WTC11 (cell line): ENCODE measurements around the gene FETUB. TPM values are rescaled to one million over a fixed set of nuclear protein-coding genes. Genes with fewer than 3 reads are reported as not detected.

Source experiments
- ATAC-seq: fragments of 200-7000 bp; cut with Tn5 transposase; 2 replicates; pipeline ENCODE4 v1.10.0; 2021; ENCODE audit warnings: mild to moderate bottlenecking, moderate library complexity
- CTCF ChIA-PET: fragments of 300-600 bp; sonication (Branson Sonifier 250); formaldehyde crosslinking; loops from one replicate; lab custom pipeline; 2021; ENCODE audit warnings: antibody characterized with exemption; lab: Charles Lee
- POLR2A ChIA-PET: fragments of 350-600 bp; sonication (Branson Sonifier 250); formaldehyde crosslinking; loops from one replicate; lab custom pipeline; 2021; ENCODE audit warnings: antibody characterized with exemption; lab: Charles Lee
- DNase-seq: peaks from one replicate; pipeline ENCODE4 v3.0.0; 2021; ENCODE audit warnings: low spot score
- H3K27ac Mint-ChIP-seq: 2 replicates; pipeline ENCODE4 v1.8.0; 2021; ENCODE audit warnings: mixed read lengths
- H3K27me3 Mint-ChIP-seq: 2 replicates; pipeline ENCODE4 v1.8.0; 2021; ENCODE audit warnings: low read depth, mild to moderate bottlenecking, moderate library complexity, mixed read lengths
- H3K36me3 Mint-ChIP-seq: 2 replicates; pipeline ENCODE4 v1.8.0; 2021; ENCODE audit warnings: mixed read lengths
- H3K4me1 Mint-ChIP-seq: 2 replicates; pipeline ENCODE4 v1.8.0; 2022; ENCODE audit warnings: mixed read lengths
- H3K4me3 Mint-ChIP-seq: 2 replicates; pipeline ENCODE4 v1.8.0; 2021; ENCODE audit warnings: mild to moderate bottlenecking, moderate library complexity, mixed read lengths
- H3K9me3 Mint-ChIP-seq: 2 replicates; pipeline ENCODE4 v1.8.0; 2021; ENCODE audit warnings: mixed read lengths
- ELF4 ChIP-seq: sonication (generic); formaldehyde crosslinking; IDR thresholded peaks from 2 replicates; pipeline ENCODE4 v1.8.1; 2022; ENCODE audit warnings: low read depth, mild to moderate bottlenecking, moderate library complexity, missing genetic modification reagents
- GABPB1 ChIP-seq: sonication (generic); formaldehyde crosslinking; IDR thresholded peaks from 2 replicates; pipeline ENCODE4 v1.8.1; 2023; ENCODE audit warnings: mild to moderate bottlenecking, missing genetic modification reagents
- NR2C2 ChIP-seq: sonication (generic); formaldehyde crosslinking; IDR thresholded peaks from 2 replicates; pipeline ENCODE4 v1.8.0; 2022; ENCODE audit warnings: mild to moderate bottlenecking, missing genetic modification reagents
- SMAD4 ChIP-seq: sonication (generic); formaldehyde crosslinking; IDR thresholded peaks from 2 replicates; pipeline ENCODE4 v1.8.0; 2022; ENCODE audit warnings: mild to moderate bottlenecking, missing genetic modification reagents
- SOX15 ChIP-seq: fragments of 250-450 bp; sonication (Bioruptor Pico); IDR thresholded peaks from 2 replicates; pipeline ENCODE4 v1.9.0; 2021; ENCODE audit warnings: mild to moderate bottlenecking
- TP53 ChIP-seq: sonication (generic); formaldehyde crosslinking; IDR thresholded peaks from 2 replicates; pipeline ENCODE4 v1.8.1; 2023; ENCODE audit warnings: mild to moderate bottlenecking, missing genetic modification reagents
- ZNF232 ChIP-seq: sonication (generic); formaldehyde crosslinking; IDR thresholded peaks from 2 replicates; pipeline ENCODE4 v1.8.0; 2022; ENCODE audit warnings: mild to moderate bottlenecking, missing genetic modification reagents
- ZNF423 ChIP-seq: fragments of 250-450 bp; sonication (Bioruptor Pico); IDR thresholded peaks from 2 replicates; pipeline ENCODE4 v2.1.2; 2022; ENCODE audit warnings: mild to moderate bottlenecking, moderate library complexity
- total RNA-seq: library from RNA; stranded (reverse); gene quantifications from 3 replicates; pipeline ENCODE4 v1.2.3, GENCODE V29; 2021
- TF ChIP-seq, protein P1 (sequence below): sonication (generic); formaldehyde crosslinking; IDR thresholded peaks from 2 replicates; pipeline ENCODE4 v1.8.1; 2022; ENCODE audit warnings: missing genetic modification reagents, borderline replicate concordance
- TF ChIP-seq, protein P2 (sequence below): sonication (generic); formaldehyde crosslinking; IDR thresholded peaks from 2 replicates; pipeline ENCODE4 v1.8.0; 2023; ENCODE audit warnings: missing genetic modification reagents
- TF ChIP-seq, protein P3 (sequence below): sonication (generic); formaldehyde crosslinking; IDR thresholded peaks from 2 replicates; pipeline ENCODE4 v1.8.0; 2022; ENCODE audit warnings: mild to moderate bottlenecking, missing genetic modification reagents
- TF ChIP-seq, protein P4 (sequence below): sonication (generic); formaldehyde crosslinking; IDR thresholded peaks from 2 replicates; pipeline ENCODE4 v1.8.1; 2023; ENCODE audit warnings: mild to moderate bottlenecking, moderate library complexity, missing genetic modification reagents
- TF ChIP-seq, protein P5 (sequence below): sonication (generic); formaldehyde crosslinking; IDR thresholded peaks from 2 replicates; pipeline ENCODE4 v1.8.0; 2022; ENCODE audit warnings: mild to moderate bottlenecking, missing genetic modification reagents
- TF ChIP-seq, protein P6 (sequence below): sonication (generic); formaldehyde crosslinking; IDR thresholded peaks from 2 replicates; pipeline ENCODE4 v1.8.0; 2023; ENCODE audit warnings: missing genetic modification reagents, mild to moderate bottlenecking, borderline replicate concordance
- TF ChIP-seq, protein P7 (sequence below): fragments of 250-450 bp; sonication (Bioruptor Pico); IDR thresholded peaks from 2 replicates; pipeline ENCODE4 v1.8.0; 2021; ENCODE audit warnings: mild to moderate bottlenecking
- TF ChIP-seq, protein P8 (sequence below): sonication (generic); formaldehyde crosslinking; IDR thresholded peaks from 2 replicates; pipeline ENCODE4 v1.8.1; 2023; ENCODE audit warnings: mild to moderate bottlenecking, missing genetic modification reagents, moderate library complexity
- TF ChIP-seq, protein P9 (sequence below): sonication (generic); formaldehyde crosslinking; IDR thresholded peaks from 2 replicates; pipeline ENCODE4 v1.8.1; 2022; ENCODE audit warnings: mild to moderate bottlenecking, missing genetic modification reagents, moderate library complexity, borderline replicate concordance
- TF ChIP-seq, protein P10 (sequence below): sonication (generic); formaldehyde crosslinking; IDR thresholded peaks from 2 replicates; pipeline ENCODE4 v1.8.1; 2022; ENCODE audit warnings: low read depth, missing genetic modification reagents, borderline replicate concordance

Gene FETUB
- total RNA-seq, 1 experiment from 2014 or later, result not detected

DNA sequence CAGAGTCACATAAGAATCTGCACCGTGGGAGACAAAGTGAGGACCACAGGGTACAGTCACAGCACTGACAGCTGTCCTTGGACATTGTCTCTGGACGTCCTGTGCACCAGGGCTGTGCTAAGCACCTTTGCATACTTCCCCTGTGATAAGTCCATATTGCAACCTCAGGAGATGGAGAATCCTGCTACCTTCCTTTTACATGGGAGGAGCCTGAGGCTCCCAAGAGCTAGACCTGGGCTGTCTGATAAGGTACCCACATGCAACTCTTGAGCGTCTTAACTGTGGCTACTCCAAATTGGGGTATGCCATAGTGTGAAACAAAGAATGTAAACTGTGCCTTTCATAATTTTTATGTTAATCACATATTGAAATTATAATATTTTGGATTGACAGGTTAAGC is 2.5 kb upstream of the FETUB start (continued):
- TF ChIP-seq, protein P1, sequence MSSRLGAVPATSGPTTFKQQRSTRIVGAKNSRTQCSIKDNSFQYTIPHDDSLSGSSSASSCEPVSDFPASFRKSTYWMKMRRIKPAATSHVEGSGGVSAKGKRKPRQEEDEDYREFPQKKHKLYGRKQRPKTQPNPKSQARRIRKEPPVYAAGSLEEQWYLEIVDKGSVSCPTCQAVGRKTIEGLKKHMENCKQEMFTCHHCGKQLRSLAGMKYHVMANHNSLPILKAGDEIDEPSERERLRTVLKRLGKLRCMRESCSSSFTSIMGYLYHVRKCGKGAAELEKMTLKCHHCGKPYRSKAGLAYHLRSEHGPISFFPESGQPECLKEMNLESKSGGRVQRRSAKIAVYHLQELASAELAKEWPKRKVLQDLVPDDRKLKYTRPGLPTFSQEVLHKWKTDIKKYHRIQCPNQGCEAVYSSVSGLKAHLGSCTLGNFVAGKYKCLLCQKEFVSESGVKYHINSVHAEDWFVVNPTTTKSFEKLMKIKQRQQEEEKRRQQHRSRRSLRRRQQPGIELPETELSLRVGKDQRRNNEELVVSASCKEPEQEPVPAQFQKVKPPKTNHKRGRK (CRISPR knock-in tag), result no peak
- TF ChIP-seq, protein P2, sequence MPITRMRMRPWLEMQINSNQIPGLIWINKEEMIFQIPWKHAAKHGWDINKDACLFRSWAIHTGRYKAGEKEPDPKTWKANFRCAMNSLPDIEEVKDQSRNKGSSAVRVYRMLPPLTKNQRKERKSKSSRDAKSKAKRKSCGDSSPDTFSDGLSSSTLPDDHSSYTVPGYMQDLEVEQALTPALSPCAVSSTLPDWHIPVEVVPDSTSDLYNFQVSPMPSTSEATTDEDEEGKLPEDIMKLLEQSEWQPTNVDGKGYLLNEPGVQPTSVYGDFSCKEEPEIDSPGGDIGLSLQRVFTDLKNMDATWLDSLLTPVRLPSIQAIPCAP, result no peak
- no peak for TF ChIP-seq ELF4
- TF ChIP-seq, all 79 proteins: peak for 0

DNA sequence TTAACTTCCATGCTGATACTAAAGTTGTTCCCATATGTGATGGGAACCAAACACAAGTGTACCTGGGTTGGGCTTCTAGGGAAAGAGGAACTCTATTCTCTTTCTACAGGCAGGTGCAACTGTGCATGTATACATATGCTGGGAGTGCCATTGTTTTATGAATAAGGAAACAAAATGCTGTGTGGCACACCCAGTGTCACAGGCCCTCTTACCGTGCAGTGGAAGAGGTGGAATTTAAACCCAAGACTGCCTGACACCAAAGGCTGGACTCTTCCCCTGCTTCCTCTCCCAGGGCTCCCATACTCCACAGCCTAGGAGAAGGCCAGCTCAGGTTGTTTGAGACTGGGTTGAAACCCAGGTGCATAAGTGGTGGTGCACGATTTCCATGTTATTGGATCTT is 1.9 kb upstream of the FETUB start:
- peaks cover 11% of the 10 kb centered on the region for H3K27me3 Mint-ChIP-seq
- CTCF ChIA-PET, result no interaction called here

More for the DNA sequence above, 1.9 kb upstream of the FETUB start:
- TF ChIP-seq, protein P3, sequence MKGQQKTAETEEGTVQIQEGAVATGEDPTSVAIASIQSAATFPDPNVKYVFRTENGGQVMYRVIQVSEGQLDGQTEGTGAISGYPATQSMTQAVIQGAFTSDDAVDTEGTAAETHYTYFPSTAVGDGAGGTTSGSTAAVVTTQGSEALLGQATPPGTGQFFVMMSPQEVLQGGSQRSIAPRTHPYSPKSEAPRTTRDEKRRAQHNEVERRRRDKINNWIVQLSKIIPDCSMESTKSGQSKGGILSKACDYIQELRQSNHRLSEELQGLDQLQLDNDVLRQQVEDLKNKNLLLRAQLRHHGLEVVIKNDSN (CRISPR knock-in tag), result no peak
- TF ChIP-seq ZNF423 (no peak), ZNF232 (CRISPR knock-in tag) (no peak), SOX15 (CRISPR knock-in tag) (no peak), GABPB1 (no peak), TP53 (CRISPR knock-in tag) (no peak), NR2C2 (CRISPR knock-in tag) (no peak), SMAD4 (CRISPR knock-in tag) (no peak)
- TF ChIP-seq, protein P4, sequence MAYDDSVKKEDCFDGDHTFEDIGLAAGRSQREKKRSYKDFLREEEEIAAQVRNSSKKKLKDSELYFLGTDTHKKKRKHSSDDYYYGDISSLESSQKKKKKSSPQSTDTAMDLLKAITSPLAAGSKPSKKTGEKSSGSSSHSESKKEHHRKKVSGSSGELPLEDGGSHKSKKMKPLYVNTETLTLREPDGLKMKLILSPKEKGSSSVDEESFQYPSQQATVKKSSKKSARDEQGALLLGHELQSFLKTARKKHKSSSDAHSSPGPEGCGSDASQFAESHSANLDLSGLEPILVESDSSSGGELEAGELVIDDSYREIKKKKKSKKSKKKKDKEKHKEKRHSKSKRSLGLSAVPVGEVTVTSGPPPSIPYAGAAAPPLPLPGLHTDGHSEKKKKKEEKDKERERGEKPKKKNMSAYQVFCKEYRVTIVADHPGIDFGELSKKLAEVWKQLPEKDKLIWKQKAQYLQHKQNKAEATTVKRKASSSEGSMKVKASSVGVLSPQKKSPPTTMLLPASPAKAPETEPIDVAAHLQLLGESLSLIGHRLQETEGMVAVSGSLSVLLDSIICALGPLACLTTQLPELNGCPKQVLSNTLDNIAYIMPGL (CRISPR knock-in tag), result no peak
- TF ChIP-seq, protein P5, sequence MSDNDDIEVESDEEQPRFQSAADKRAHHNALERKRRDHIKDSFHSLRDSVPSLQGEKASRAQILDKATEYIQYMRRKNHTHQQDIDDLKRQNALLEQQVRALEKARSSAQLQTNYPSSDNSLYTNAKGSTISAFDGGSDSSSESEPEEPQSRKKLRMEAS (CRISPR knock-in tag), result no peak
- TF ChIP-seq, protein P6, sequence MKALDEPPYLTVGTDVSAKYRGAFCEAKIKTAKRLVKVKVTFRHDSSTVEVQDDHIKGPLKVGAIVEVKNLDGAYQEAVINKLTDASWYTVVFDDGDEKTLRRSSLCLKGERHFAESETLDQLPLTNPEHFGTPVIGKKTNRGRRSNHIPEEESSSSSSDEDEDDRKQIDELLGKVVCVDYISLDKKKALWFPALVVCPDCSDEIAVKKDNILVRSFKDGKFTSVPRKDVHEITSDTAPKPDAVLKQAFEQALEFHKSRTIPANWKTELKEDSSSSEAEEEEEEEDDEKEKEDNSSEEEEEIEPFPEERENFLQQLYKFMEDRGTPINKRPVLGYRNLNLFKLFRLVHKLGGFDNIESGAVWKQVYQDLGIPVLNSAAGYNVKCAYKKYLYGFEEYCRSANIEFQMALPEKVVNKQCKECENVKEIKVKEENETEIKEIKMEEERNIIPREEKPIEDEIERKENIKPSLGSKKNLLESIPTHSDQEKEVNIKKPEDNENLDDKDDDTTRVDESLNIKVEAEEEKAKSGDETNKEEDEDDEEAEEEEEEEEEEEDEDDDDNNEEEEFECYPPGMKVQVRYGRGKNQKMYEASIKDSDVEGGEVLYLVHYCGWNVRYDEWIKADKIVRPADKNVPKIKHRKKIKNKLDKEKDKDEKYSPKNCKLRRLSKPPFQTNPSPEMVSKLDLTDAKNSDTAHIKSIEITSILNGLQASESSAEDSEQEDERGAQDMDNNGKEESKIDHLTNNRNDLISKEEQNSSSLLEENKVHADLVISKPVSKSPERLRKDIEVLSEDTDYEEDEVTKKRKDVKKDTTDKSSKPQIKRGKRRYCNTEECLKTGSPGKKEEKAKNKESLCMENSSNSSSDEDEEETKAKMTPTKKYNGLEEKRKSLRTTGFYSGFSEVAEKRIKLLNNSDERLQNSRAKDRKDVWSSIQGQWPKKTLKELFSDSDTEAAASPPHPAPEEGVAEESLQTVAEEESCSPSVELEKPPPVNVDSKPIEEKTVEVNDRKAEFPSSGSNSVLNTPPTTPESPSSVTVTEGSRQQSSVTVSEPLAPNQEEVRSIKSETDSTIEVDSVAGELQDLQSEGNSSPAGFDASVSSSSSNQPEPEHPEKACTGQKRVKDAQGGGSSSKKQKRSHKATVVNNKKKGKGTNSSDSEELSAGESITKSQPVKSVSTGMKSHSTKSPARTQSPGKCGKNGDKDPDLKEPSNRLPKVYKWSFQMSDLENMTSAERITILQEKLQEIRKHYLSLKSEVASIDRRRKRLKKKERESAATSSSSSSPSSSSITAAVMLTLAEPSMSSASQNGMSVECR, result no peak
- TF ChIP-seq, protein P7, sequence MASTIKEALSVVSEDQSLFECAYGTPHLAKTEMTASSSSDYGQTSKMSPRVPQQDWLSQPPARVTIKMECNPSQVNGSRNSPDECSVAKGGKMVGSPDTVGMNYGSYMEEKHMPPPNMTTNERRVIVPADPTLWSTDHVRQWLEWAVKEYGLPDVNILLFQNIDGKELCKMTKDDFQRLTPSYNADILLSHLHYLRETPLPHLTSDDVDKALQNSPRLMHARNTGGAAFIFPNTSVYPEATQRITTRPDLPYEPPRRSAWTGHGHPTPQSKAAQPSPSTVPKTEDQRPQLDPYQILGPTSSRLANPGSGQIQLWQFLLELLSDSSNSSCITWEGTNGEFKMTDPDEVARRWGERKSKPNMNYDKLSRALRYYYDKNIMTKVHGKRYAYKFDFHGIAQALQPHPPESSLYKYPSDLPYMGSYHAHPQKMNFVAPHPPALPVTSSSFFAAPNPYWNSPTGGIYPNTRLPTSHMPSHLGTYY, result no peak
- TF ChIP-seq, protein P8, sequence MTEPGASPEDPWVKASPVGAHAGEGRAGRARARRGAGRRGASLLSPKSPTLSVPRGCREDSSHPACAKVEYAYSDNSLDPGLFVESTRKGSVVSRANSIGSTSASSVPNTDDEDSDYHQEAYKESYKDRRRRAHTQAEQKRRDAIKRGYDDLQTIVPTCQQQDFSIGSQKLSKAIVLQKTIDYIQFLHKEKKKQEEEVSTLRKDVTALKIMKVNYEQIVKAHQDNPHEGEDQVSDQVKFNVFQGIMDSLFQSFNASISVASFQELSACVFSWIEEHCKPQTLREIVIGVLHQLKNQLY, result no peak
- TF ChIP-seq, protein P9, sequence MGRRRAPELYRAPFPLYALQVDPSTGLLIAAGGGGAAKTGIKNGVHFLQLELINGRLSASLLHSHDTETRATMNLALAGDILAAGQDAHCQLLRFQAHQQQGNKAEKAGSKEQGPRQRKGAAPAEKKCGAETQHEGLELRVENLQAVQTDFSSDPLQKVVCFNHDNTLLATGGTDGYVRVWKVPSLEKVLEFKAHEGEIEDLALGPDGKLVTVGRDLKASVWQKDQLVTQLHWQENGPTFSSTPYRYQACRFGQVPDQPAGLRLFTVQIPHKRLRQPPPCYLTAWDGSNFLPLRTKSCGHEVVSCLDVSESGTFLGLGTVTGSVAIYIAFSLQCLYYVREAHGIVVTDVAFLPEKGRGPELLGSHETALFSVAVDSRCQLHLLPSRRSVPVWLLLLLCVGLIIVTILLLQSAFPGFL, result no peak
- TF ChIP-seq, protein P10, sequence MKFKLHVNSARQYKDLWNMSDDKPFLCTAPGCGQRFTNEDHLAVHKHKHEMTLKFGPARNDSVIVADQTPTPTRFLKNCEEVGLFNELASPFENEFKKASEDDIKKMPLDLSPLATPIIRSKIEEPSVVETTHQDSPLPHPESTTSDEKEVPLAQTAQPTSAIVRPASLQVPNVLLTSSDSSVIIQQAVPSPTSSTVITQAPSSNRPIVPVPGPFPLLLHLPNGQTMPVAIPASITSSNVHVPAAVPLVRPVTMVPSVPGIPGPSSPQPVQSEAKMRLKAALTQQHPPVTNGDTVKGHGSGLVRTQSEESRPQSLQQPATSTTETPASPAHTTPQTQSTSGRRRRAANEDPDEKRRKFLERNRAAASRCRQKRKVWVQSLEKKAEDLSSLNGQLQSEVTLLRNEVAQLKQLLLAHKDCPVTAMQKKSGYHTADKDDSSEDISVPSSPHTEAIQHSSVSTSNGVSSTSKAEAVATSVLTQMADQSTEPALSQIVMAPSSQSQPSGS, result no peak
- TF ChIP-seq, all 79 proteins: peak for 0
- Mint-ChIP-seq H3K9me3 (peaks cover 5% of the 10 kb centered on the region), H3K4me3 (no peak overlapping the region), H3K27ac (no peak overlapping the region), H3K4me1 (peaks cover 23% of the 10 kb centered on the region), H3K36me3 (no peaks in the 10 kb centered on the region)
- ATAC-seq (no peak), DNase-seq (no peak)
- POLR2A ChIA-PET, result no interaction called here
